Measurements from ENCODE around the gene PMEL.
A peak's percentile ranks its signal among the peaks of the same experiment; 100 is the strongest.
"Not testable (repeated sequence)": the region's sequence is repeated elsewhere in the genome, so short reads cannot be mapped to it uniquely, and the experiment has no call there.

Gene PMEL

GRCh38 chr12:55965941-55966407, at the start of gene PMEL:
Gene PMEL, minus strand, starts transcription at chr12:55966042. Its CDS starts 31 bp downstream, at chr12:55966011.
- Histone ChIP-seq H3K27ac (ENCODE audit: low read length) (peak within 1 kb of the TSS; percentile 80), H3K4me3 (ENCODE audit: low read depth in 1 of 2, low read length in 2 of 2) (peak within 1 kb of the TSS; percentile 82 to 86), H3K4me1 (ENCODE audit: control insufficient read depth in 1 of 2, insufficient read depth in 2 of 2, low read length in 2 of 2) (peaks cover 7 to 14% of the 10 kb centered on the region in 2 donors), H3K27me3 (ENCODE audit: low read depth, low read length) (no peaks in the 10 kb centered on the region), H3K9me3 (ENCODE audit: control insufficient read depth in 1 of 2, low read length in 2 of 2) (no peaks in the 10 kb centered on the region), H3K36me3 (ENCODE audit: control insufficient read depth in 1 of 2, insufficient read depth in 2 of 2, low read length in 2 of 2) (peaks cover 0 to 5% of the 10 kb centered on the region in 2 donors)

- Histone ChIP-seq H3K4me3 (ENCODE audit: low read depth in 1 of 2, low read length in 2 of 2) (no peak overlapping the region), H3K27ac (ENCODE audit: low read length) (no peak overlapping the region), H3K27me3 (ENCODE audit: low read depth, low read length) (no peaks in the 10 kb centered on the region), H3K36me3 (ENCODE audit: control insufficient read depth in 1 of 2, insufficient read depth in 2 of 2, low read length in 2 of 2) (peaks cover 0 to 5% of the 10 kb centered on the region in 2 donors), H3K4me1 (ENCODE audit: control insufficient read depth in 1 of 2, insufficient read depth in 2 of 2, low read length in 2 of 2) (no peaks in the 10 kb centered on the region), H3K9me3 (ENCODE audit: control insufficient read depth in 1 of 2, low read length in 2 of 2) (no peaks in the 10 kb centered on the region)
Measured at GRCh38 chr12:56014205-56014604, 48.4 kb upstream of the PMEL start.

GRCh38 chr12:56013482-56013881, 47.6 kb upstream of the PMEL start:
- Histone ChIP-seq H3K36me3 (ENCODE audit: control insufficient read depth in 1 of 2, insufficient read depth in 2 of 2, low read length in 2 of 2) (peaks cover 0 to 5% of the 10 kb centered on the region in 2 donors), H3K9me3 (ENCODE audit: control insufficient read depth in 1 of 2, low read length in 2 of 2) (no peaks in the 10 kb centered on the region), H3K27me3 (ENCODE audit: low read depth, low read length) (no peaks in the 10 kb centered on the region), H3K27ac (ENCODE audit: low read length) (no peak overlapping the region), H3K4me1 (ENCODE audit: control insufficient read depth in 1 of 2, insufficient read depth in 2 of 2, low read length in 2 of 2) (peaks cover 0 to under 1% of the 10 kb centered on the region in 2 donors), H3K4me3 (ENCODE audit: low read depth in 1 of 2, low read length in 2 of 2) (no peak overlapping the region)

- Histone ChIP-seq H3K9me3 (ENCODE audit: control insufficient read depth in 1 of 2, low read length in 2 of 2) (no peaks in the 10 kb centered on the region), H3K27me3 (ENCODE audit: low read depth, low read length) (no peaks in the 10 kb centered on the region), H3K4me3 (ENCODE audit: low read depth in 1 of 2, low read length in 2 of 2) (no peak overlapping the region), H3K27ac (ENCODE audit: low read length) (no peak overlapping the region), H3K4me1 (ENCODE audit: control insufficient read depth in 1 of 2, insufficient read depth in 2 of 2, low read length in 2 of 2) (peaks cover 5 to 7% of the 10 kb centered on the region in 2 donors), H3K36me3 (ENCODE audit: control insufficient read depth in 1 of 2, insufficient read depth in 2 of 2, low read length in 2 of 2) (peaks cover 0 to 5% of the 10 kb centered on the region in 2 donors)
Measured at GRCh38 chr12:56011509-56012090, 45.8 kb upstream of the PMEL start.

GRCh38 chr12:56010111-56010570, 44.3 kb upstream of the PMEL start:
- no peak overlapping the region for H3K4me3 ChIP-seq (ENCODE audit: low read depth in 1 of 2, low read length in 2 of 2)
- peaks cover 0 to 5% of the 10 kb centered on the region in 2 donors for H3K36me3 ChIP-seq (ENCODE audit: control insufficient read depth in 1 of 2, insufficient read depth in 2 of 2, low read length in 2 of 2)
- no peaks in the 10 kb centered on the region for H3K9me3 ChIP-seq (ENCODE audit: control insufficient read depth in 1 of 2, low read length in 2 of 2)
- no peaks in the 10 kb centered on the region for H3K27me3 ChIP-seq (ENCODE audit: low read depth, low read length)
- H3K4me1 ChIP-seq (ENCODE audit: control insufficient read depth in 1 of 2, insufficient read depth in 2 of 2, low read length in 2 of 2), result peaks cover 5 to 7% of the 10 kb centered on the region in 2 donors
- H3K27ac ChIP-seq (ENCODE audit: low read length), result no peak overlapping the region

GRCh38 chr12:56007564-56008559, 42.0 kb upstream of the PMEL start:
- Histone ChIP-seq H3K27ac (ENCODE audit: low read length) (peak overlapping the region; percentile 72), H3K36me3 (ENCODE audit: control insufficient read depth in 1 of 2, insufficient read depth in 2 of 2, low read length in 2 of 2) (peaks cover 14 to 18% of the 10 kb centered on the region in 2 donors), H3K4me1 (ENCODE audit: control insufficient read depth in 1 of 2, insufficient read depth in 2 of 2, low read length in 2 of 2) (peaks cover 5 to 7% of the 10 kb centered on the region in 2 donors), H3K9me3 (ENCODE audit: control insufficient read depth in 1 of 2, low read length in 2 of 2) (no peaks in the 10 kb centered on the region), H3K4me3 (ENCODE audit: low read depth in 1 of 2, low read length in 2 of 2) (peak overlapping the region; percentile 73 to 82), H3K27me3 (ENCODE audit: low read depth, low read length) (no peaks in the 10 kb centered on the region)

GRCh38 chr12:56004211-56004610, 38.4 kb upstream of the PMEL start:
- no peak overlapping the region for H3K4me3 ChIP-seq (ENCODE audit: low read depth in 1 of 2, low read length in 2 of 2)
- peaks cover 22 to 28% of the 10 kb centered on the region in 2 donors for H3K36me3 ChIP-seq (ENCODE audit: control insufficient read depth in 1 of 2, insufficient read depth in 2 of 2, low read length in 2 of 2)
- no peaks in the 10 kb centered on the region for H3K9me3 ChIP-seq (ENCODE audit: control insufficient read depth in 1 of 2, low read length in 2 of 2)
- H3K27me3 ChIP-seq (ENCODE audit: low read depth, low read length), result no peaks in the 10 kb centered on the region
- H3K4me1 ChIP-seq (ENCODE audit: control insufficient read depth in 1 of 2, insufficient read depth in 2 of 2, low read length in 2 of 2), result peaks cover 5 to 7% of the 10 kb centered on the region in 2 donors
- no peak overlapping the region for H3K27ac ChIP-seq (ENCODE audit: low read length)

- not testable (repeated sequence) for H3K27ac ChIP-seq (ENCODE audit: low read length); H3K9me3 ChIP-seq (ENCODE audit: control insufficient read depth in 1 of 2, low read length in 2 of 2); H3K4me3 ChIP-seq (ENCODE audit: low read depth in 1 of 2, low read length in 2 of 2); H3K27me3 ChIP-seq (ENCODE audit: low read depth, low read length); H3K4me1 ChIP-seq (ENCODE audit: control insufficient read depth in 1 of 2, insufficient read depth in 2 of 2, low read length in 2 of 2)
- H3K36me3 ChIP-seq (ENCODE audit: control insufficient read depth in 1 of 2, insufficient read depth in 2 of 2, low read length in 2 of 2), result peaks cover 22 to 28% of the 10 kb centered on the region in 2 donors
Measured at GRCh38 chr12:56003376-56003775, 37.5 kb upstream of the PMEL start.

GRCh38 chr12:56001487-56002100, 35.8 kb upstream of the PMEL start:
- H3K27ac ChIP-seq (ENCODE audit: low read length), result no peak overlapping the region
- no peaks in the 10 kb centered on the region for H3K9me3 ChIP-seq (ENCODE audit: control insufficient read depth in 1 of 2, low read length in 2 of 2)
- H3K4me1 ChIP-seq (ENCODE audit: control insufficient read depth in 1 of 2, insufficient read depth in 2 of 2, low read length in 2 of 2), result peaks cover 0 to 13% of the 10 kb centered on the region in 2 donors
- no peak overlapping the region for H3K4me3 ChIP-seq (ENCODE audit: low read depth in 1 of 2, low read length in 2 of 2)
- H3K27me3 ChIP-seq (ENCODE audit: low read depth, low read length), result no peaks in the 10 kb centered on the region
- peaks cover 22 to 28% of the 10 kb centered on the region in 2 donors for H3K36me3 ChIP-seq (ENCODE audit: control insufficient read depth in 1 of 2, insufficient read depth in 2 of 2, low read length in 2 of 2)

- H3K4me1 ChIP-seq (ENCODE audit: control insufficient read depth in 1 of 2, insufficient read depth in 2 of 2, low read length in 2 of 2), result peaks cover 3 to 18% of the 10 kb centered on the region in 2 donors
- not testable (repeated sequence) for H3K4me3 ChIP-seq (ENCODE audit: low read depth in 1 of 2, low read length in 2 of 2); H3K27ac ChIP-seq (ENCODE audit: low read length); H3K9me3 ChIP-seq (ENCODE audit: control insufficient read depth in 1 of 2, low read length in 2 of 2); H3K27me3 ChIP-seq (ENCODE audit: low read depth, low read length)
- H3K36me3 ChIP-seq (ENCODE audit: control insufficient read depth in 1 of 2, insufficient read depth in 2 of 2, low read length in 2 of 2), result peaks cover 22 to 28% of the 10 kb centered on the region in 2 donors
Measured at GRCh38 chr12:55999999-56000540, 34.2 kb upstream of the PMEL start.

GRCh38 chr12:55999522-55999921, 33.7 kb upstream of the PMEL start:
- peaks cover 3 to 18% of the 10 kb centered on the region in 2 donors for H3K4me1 ChIP-seq (ENCODE audit: control insufficient read depth in 1 of 2, insufficient read depth in 2 of 2, low read length in 2 of 2)
- not testable (repeated sequence) for H3K4me3 ChIP-seq (ENCODE audit: low read depth in 1 of 2, low read length in 2 of 2); H3K9me3 ChIP-seq (ENCODE audit: control insufficient read depth in 1 of 2, low read length in 2 of 2); H3K27ac ChIP-seq (ENCODE audit: low read length); H3K27me3 ChIP-seq (ENCODE audit: low read depth, low read length)
- peaks cover 20 to 26% of the 10 kb centered on the region in 2 donors for H3K36me3 ChIP-seq (ENCODE audit: control insufficient read depth in 1 of 2, insufficient read depth in 2 of 2, low read length in 2 of 2)
